ENCODE measurements around the gene LTK. TPM values are rescaled to one million over a fixed set of nuclear protein-coding genes. Genes with fewer than 3 reads are reported as not detected.

Gene LTK
- total RNA-seq, 4 donors from 2014 or later = 0.13 to 0.79 (median 0.22) TPM; not detected in 1

DNA sequence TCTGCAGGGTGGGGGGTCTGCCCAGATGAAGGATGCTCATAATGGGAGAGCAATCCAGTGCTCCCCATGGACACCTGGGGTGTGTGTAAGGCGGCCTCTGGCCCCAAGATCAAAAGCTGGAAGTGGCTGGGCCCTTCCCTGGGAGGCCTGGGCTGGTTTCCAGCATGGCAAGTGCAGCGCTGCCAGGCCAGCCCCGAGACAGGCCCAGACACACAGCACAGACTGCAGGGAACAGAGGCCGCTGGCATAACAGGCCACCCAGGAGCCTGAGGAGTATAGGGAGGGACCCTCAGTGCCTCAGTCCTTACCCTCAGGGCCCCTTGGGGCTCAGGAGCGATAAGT, 10.0 kb downstream of the LTK start:
- DNase-seq = no peak
- no peak overlapping the region for H3K27ac ChIP-seq
- no peak overlapping the region for H3K4me3 ChIP-seq (replicated peaks in 1 of 3)
- H3K9me3 ChIP-seq = no peaks in the 10 kb centered on the region
- WGBS, 2 donors = 77 to 94% methylated on average over 4 to 5 of the region's 5 CpGs
- no peaks in the 10 kb centered on the region for H3K27me3 ChIP-seq
- no peaks in the 10 kb centered on the region for H3K36me3 ChIP-seq
- H3K4me1 ChIP-seq = peaks cover 17 to 23% of the 10 kb centered on the region in 2 donors
- intact Hi-C loops (cut with DNase I) = no loop called here
- TF ChIP-seq, protein P1, sequence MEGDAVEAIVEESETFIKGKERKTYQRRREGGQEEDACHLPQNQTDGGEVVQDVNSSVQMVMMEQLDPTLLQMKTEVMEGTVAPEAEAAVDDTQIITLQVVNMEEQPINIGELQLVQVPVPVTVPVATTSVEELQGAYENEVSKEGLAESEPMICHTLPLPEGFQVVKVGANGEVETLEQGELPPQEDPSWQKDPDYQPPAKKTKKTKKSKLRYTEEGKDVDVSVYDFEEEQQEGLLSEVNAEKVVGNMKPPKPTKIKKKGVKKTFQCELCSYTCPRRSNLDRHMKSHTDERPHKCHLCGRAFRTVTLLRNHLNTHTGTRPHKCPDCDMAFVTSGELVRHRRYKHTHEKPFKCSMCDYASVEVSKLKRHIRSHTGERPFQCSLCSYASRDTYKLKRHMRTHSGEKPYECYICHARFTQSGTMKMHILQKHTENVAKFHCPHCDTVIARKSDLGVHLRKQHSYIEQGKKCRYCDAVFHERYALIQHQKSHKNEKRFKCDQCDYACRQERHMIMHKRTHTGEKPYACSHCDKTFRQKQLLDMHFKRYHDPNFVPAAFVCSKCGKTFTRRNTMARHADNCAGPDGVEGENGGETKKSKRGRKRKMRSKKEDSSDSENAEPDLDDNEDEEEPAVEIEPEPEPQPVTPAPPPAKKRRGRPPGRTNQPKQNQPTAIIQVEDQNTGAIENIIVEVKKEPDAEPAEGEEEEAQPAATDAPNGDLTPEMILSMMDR (IDR thresholded peaks at IDR 0.05) = no peak
- TF ChIP-seq POLR2A (IDR thresholded peaks at IDR 0.05) = no peak

DNA sequence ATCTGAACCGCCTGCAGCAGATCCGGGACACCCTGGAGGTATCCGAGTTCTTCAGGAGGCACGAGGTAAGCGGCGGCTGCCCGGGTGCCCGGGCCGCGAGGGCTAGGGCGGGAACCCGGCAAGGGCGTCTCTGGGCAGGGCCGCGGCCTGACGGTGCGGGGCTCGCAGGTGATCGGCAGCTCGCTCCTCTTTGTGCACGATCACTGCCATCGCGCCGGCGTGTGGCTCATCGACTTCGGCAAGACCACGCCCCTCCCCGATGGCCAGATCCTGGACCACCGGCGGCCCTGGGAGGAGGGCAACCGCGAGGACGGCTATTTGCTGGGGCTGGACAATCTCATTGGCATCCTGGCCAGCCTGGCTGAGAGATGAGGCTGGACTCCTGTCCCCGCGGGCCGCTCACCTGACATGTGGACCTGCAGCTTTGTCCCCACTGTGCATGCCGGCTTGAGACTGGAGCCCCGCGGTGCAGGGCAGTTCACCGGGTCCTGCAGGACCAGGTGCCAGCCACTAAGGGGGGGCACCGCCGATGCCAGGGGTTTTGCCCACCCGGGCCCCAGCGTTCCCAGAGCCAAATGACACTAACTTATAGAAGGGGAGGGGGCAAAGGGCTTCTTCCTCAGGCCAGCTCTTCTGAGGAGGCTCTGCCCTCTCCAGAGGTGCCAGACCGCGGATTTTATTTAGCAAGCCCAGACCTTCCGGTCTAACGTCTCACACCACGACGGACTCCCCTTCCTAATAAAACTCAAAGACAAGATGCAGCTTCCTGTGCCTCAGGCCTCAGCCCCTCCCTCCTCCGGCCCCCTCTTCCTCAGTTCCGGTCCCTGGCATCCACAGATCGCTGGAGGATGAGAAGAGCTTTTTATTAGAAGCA, 10.6 kb downstream of the LTK start:
- Histone ChIP-seq H3K9me3 (no peaks in the 10 kb centered on the region), H3K4me1 (peaks cover 17 to 23% of the 10 kb centered on the region in 2 donors), H3K27me3 (no peaks in the 10 kb centered on the region), H3K36me3 (no peaks in the 10 kb centered on the region), H3K27ac (no peak overlapping the region), H3K4me3 (replicated peaks in 1 of 3) (no peak overlapping the region)
- intact Hi-C loops (cut with DNase I) = no loop called here
- no peak for DNase-seq
- 27 to 34% methylated on average over 12 to 15 of the region's 54 CpGs for WGBS, 2 donors
- TF ChIP-seq, protein P1 (IDR thresholded peaks at IDR 0.05) = no peak
- TF ChIP-seq POLR2A (IDR thresholded peaks at IDR 0.05) = no peak

DNA sequence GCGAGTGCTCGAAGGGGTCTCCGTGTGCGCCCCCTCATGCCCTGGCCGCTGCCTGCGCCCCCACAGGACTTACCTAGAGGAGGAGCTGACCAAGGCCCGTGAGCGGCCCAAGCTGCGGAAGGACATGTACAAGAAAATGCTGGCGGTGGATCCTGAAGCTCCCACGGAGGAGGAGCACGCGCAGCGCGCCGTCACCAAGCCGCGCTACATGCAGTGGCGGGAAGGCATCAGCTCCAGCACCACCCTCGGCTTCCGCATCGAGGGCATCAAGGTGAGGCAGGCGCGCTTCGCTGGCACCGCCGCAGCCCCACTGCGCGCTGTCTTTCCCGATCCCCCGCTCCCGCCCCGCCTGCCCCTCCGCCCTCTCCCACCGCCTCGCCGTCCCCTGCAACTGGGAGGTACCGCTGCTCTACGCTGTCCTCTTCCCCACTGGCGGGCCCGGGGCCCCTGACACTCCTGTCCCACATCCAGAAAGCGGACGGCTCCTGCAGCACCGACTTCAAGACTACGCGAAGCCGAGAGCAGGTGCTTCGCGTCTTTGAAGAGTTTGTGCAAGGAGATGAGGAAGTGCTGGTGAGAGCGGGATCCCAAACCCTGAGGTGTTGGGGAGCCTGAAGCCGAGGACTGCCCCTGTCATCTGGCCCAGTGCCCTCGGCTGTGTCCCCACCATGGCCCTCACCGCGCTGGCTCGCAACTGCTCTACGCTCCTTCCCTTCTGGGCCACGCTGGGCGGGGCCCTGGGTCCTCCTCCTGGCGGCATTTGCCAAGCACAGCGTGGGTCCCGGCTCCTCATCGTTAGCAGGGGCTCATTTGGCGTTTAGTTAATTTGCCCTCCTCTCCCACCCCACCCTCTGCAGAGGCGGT, 11.5 kb downstream of the LTK start:
- H3K4me3 ChIP-seq (replicated peaks in 1 of 3) = no peak overlapping the region
- H3K9me3 ChIP-seq = no peaks in the 10 kb centered on the region
- WGBS, 2 donors = 3 to 6% methylated on average over 9 to 21 of the region's 64 CpGs
- DNase-seq = no peak
- intact Hi-C loops (cut with DNase I) = no loop called here
- no peaks in the 10 kb centered on the region for H3K27me3 ChIP-seq
- H3K36me3 ChIP-seq = no peaks in the 10 kb centered on the region
- no peak overlapping the region for H3K27ac ChIP-seq
- H3K4me1 ChIP-seq = peaks cover 17 to 23% of the 10 kb centered on the region in 2 donors
- TF ChIP-seq, protein P1 (IDR thresholded peaks at IDR 0.05) = no peak
- no peak for TF ChIP-seq POLR2A (IDR thresholded peaks at IDR 0.05)

DNA sequence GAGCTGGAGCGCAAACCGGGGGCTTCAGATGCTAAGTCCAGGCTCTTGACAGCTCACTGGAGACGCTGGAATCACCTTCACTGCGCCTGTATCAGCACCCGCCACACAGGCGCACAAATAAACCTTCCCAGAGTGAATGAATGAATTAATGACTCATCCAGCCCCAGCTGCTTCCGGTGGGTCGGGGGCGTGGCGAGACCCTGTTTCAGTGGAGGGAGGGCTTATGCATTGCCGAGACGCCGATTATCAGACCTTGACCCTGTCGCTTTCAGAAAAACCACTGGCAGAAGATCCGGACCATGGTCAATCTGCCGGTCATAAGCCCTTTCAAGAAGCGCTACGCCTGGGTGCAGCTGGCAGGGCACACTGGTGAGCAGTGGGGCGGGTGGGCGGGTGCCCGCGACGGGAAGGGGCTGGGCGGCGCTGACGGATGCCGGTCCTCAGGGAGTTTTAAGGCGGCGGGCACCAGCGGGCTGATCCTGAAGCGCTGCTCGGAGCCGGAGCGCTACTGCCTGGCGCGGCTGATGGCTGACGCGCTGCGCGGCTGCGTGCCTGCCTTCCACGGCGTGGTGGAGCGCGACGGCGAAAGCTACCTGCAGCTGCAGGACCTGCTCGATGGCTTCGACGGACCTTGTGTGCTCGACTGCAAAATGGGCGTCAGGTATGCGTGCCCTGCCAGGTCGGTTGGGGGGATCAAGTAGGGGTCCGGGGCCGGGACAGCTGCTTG, 12.3 kb downstream of the LTK start:
- TF ChIP-seq, protein P1 (IDR thresholded peaks at IDR 0.05) = no peak
- no peak for TF ChIP-seq POLR2A (IDR thresholded peaks at IDR 0.05)
- WGBS, 2 donors = 3 to 15% methylated on average over 20 to 22 of the region's 56 CpGs
- Histone ChIP-seq H3K4me3 (replicated peaks in 1 of 3) (peak overlapping the region in 1 of 3 donors; percentile 18), H3K9me3 (no peaks in the 10 kb centered on the region), H3K4me1 (peaks cover 17 to 23% of the 10 kb centered on the region in 2 donors), H3K27me3 (no peaks in the 10 kb centered on the region), H3K36me3 (no peaks in the 10 kb centered on the region), H3K27ac (no peak overlapping the region)
- DNase-seq = peak; percentile 57 to 68
- intact Hi-C loops (cut with DNase I) = no loop called here

All from thyroid gland (tissue), 4 donors.